Esophagus squamous epithelium (tissue), 4 donors: Measurements from ENCODE around the gene HSPA9.

Experiments
- POLR2A ChIP-seq, 4 donors: fragments of 450-650 bp; IDR thresholded peaks; one replicate each; pipeline ENCODE4 v1.6.1; 2017; ENCODE audit warnings: antibody characterized with exemption in 4 of 4, mild to moderate bottlenecking in 4 of 4, moderate library complexity in 3 of 4
- TF ChIP-seq, protein P1 (sequence below), 6 experiments: fragments of 450-650 bp in 4 of 6; fragments of 200-600 bp in 2 of 6; sonication (generic) in 2 of 6; IDR thresholded peaks; one replicate each; pipeline ENCODE4 v1.5.1; 2016 to 2019; ENCODE audit warnings: antibody characterized with exemption in 6 of 6, mild to moderate bottlenecking in 4 of 6, moderate library complexity in 4 of 6

DNA sequence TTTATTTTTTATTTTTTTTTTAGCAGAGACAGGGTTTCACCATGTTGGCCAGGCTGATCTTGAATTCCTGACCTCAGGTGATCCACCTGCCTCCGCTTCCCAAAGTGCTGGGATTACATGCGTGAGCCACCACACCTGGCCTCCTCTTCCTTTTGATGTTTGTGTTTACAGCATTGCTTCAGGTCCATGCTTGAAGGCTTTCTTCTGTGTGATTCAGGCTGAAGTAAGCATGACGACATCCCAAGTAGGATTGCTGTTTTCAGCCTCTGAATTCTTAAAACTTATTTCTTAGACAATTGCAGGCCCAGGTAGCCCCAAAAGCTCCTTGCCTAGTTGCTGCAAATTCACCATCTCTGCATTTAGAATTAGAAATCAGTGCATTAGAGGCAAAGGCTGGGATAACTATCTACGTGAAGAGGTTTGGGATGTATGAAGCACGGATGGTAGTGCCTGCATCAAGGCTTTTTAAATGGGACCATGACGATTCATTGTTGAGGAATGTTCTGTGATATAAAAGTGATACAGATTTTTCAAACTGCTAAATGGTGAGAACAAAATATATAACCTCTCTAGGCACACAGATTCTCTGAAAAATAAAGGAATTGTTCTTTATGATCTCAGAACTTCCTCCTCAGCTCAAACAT lies 29.2 kb downstream of the HSPA9 start:
- TF ChIP-seq, protein P1, sequence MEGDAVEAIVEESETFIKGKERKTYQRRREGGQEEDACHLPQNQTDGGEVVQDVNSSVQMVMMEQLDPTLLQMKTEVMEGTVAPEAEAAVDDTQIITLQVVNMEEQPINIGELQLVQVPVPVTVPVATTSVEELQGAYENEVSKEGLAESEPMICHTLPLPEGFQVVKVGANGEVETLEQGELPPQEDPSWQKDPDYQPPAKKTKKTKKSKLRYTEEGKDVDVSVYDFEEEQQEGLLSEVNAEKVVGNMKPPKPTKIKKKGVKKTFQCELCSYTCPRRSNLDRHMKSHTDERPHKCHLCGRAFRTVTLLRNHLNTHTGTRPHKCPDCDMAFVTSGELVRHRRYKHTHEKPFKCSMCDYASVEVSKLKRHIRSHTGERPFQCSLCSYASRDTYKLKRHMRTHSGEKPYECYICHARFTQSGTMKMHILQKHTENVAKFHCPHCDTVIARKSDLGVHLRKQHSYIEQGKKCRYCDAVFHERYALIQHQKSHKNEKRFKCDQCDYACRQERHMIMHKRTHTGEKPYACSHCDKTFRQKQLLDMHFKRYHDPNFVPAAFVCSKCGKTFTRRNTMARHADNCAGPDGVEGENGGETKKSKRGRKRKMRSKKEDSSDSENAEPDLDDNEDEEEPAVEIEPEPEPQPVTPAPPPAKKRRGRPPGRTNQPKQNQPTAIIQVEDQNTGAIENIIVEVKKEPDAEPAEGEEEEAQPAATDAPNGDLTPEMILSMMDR (IDR thresholded peaks at IDR 0.05) = no peak
- no peak for TF ChIP-seq POLR2A (IDR thresholded peaks at IDR 0.05)
